NCI-H226 (cell line): Measurements from ENCODE around the gene HS6ST1.

Experiments used
- DNase-seq: peaks from one replicate; pipeline ENCODE4 v3.0.0-alpha.2; 2015

Gene HS6ST1

GRCh38 chr2:128347701-128348539 lies 29.3 kb upstream of the HS6ST1 start:
- peak; percentile 59 for DNase-seq

- DNase-seq: no peak
These were observed 28.5 kb upstream of the HS6ST1 start for GRCh38 chr2:128347171-128347558.

GRCh38 chr2:128346291-128347170 lies 27.9 kb upstream of the HS6ST1 start:
- no peak for DNase-seq

GRCh38 chr2:128345436-128346165 lies 26.9 kb upstream of the HS6ST1 start:
- DNase-seq: no peak

- no peak for DNase-seq
These were observed 25.4 kb upstream of the HS6ST1 start for GRCh38 chr2:128344101-128344500.

GRCh38 chr2:128343459-128343858 lies 24.8 kb upstream of the HS6ST1 start:
- DNase-seq: no peak

- DNase-seq: no peak
These were observed 23.9 kb upstream of the HS6ST1 start for GRCh38 chr2:128342550-128342949.

- DNase-seq: no peak
These were observed 23.0 kb upstream of the HS6ST1 start for GRCh38 chr2:128341621-128342020.

- no peak for DNase-seq
These were observed 13.5 kb upstream of the HS6ST1 start for GRCh38 chr2:128332091-128332634.

- no peak for DNase-seq
These were observed 11.9 kb upstream of the HS6ST1 start for GRCh38 chr2:128330583-128330982.

GRCh38 chr2:128329607-128330006 lies 10.9 kb upstream of the HS6ST1 start:
- DNase-seq: no peak

GRCh38 chr2:128327180-128327964 lies 8.7 kb upstream of the HS6ST1 start:
- DNase-seq: no peak

GRCh38 chr2:128326346-128326745 lies 7.7 kb upstream of the HS6ST1 start:
- no peak for DNase-seq

GRCh38 chr2:128325611-128326181 lies 7.0 kb upstream of the HS6ST1 start:
- no peak for DNase-seq

GRCh38 chr2:128324897-128325410 lies 6.3 kb upstream of the HS6ST1 start:
- DNase-seq: no peak

GRCh38 chr2:128324008-128324896 lies 5.6 kb upstream of the HS6ST1 start:
- DNase-seq: no peak

- DNase-seq: no peak
These were observed 4.9 kb upstream of the HS6ST1 start for GRCh38 chr2:128323555-128323931.

GRCh38 chr2:128322715-128323554 lies 4.3 kb upstream of the HS6ST1 start:
- DNase-seq: no peak
